Activated CD8-positive, alpha-beta memory T cell treated with anti-CD3 and anti-CD28 coated beads for 24 hours (primary cell): ENCODE measurements around the gene ARF3.
"Not testable (repeated sequence)": the region's sequence is repeated elsewhere in the genome, so short reads cannot be mapped to it uniquely, and the experiment has no call there.

Experiments
- DNase-seq: peaks from one replicate; pipeline ENCODE4 v3.0.0-alpha.2; 2020

The ARF3 gene

DNA sequence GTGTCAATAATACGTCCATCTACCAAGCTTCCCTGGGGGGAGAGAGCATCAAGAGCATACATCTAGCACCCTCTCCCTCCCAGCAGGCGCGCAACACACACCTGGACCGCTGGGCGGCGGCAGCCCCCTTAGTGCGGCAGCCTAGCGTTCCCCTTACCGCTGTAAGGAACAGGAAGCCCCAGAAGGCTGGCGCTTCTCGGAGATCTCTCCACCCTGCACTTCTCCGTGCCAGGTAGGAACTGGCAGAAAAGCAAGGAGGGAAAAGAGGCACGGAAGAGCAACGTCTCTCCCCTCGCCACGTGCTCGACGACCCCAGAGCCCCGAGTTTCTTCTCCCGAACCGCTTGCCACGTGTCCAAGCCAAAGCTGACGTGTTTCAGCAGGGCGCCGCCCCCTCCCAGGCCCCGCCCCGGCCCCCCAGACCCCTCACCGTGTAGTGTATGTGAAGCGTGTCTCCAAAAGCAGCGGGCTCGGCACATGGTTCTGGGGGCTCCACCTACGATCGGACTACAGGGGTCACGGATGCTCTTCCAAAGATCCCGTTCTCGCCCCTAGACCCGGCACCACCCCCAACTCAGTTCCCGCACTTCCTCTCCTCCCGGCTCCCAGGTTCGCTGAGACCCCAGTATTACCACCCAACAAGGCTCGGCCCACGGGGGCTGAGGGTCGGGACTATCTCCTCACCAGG, 32.5 kb downstream of the ARF3 start:
- peak; percentile 92 for DNase-seq

DNA sequence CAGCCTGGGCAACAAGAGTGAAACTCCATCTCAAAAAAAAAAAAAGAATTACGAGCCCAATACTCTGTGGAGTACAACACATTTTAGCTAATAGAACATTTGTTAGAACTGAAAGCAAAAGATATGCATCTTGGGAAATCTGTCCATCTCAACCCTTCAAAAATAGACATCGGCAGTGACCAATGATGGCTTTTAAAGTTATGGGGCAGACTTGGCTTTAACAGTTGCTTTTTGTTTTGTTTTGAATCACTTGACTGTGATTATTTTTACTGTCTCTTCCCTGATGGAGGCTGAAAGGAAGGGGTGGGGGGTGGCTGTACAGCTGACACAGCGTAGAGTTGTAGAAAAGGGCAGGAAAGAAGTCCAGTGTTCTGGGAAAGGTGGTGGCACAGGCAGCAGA, 34.2 kb downstream of the ARF3 start:
- no peak for DNase-seq

DNA sequence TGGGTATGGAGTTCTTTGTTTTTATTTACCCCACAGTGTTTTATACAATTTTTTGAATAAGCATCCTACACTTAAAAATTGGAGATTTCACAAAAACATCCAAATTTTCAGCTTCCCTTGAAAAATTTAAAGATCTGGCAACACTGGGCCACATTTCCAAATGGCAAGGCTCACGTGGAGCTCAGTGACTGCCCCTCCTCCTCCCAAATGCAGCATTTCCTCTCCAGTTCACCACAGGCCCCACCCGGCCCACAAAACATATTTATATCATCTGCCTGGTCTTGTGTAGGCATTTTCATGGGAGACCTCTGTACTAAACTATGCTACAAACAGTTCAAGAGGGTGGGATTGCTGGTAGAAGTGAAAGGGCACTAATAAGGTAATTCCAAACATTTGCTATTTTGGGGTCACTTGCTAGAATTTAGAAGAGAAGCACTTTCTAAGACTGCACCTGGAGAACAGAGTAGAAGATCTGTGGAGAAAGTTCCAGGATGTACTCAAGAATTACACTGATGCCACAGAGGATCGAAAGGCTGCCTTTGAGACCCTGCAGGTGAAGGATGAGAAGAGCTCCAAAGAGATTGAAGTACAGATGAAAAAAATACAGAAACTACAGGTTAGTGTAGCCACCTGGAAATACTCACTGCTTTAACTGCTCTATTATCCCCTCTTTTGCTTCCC, 39.3 kb downstream of the ARF3 start:
- DNase-seq = peak; percentile 68

DNA sequence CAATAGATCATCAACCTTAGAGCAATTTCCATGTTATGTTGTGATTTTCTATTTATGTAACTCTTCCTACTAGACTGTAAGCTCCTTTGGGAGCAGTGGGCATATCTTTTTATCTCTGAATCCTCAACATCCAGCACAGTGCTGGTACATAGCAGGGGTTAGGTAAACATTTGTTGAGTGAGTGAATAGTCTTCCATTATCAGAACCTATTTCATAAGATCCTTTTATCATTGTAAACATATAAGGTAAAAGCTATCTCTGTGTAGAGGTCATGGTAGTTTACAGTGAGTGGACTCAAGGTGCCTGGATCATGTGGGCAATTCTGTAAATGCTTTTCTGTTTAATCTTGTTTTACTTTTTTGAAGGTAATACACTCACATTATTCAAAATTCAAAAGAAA, 47.1 kb downstream of the ARF3 start:
- DNase-seq = no peak

DNA sequence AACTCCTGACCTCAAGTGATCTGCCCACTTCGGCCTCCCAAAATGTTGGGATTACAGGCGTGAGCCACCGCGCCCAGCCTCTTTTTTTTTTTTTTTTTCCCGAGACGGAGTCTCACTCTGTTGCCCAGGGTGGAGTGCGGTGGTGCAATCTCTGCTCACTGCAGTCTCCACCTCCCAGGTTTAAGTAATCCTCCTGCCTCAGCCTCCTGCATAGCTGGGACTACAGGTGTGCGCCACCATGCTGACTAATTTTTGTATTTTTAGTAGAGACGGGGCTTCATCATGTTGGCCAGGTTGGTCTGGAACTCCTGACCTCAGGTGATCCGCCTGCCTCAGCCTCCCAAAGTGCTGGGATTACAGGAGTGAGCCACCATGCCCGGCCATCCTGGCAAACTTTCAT, 47.6 kb downstream of the ARF3 start:
- DNase-seq = not testable (repeated sequence)

DNA sequence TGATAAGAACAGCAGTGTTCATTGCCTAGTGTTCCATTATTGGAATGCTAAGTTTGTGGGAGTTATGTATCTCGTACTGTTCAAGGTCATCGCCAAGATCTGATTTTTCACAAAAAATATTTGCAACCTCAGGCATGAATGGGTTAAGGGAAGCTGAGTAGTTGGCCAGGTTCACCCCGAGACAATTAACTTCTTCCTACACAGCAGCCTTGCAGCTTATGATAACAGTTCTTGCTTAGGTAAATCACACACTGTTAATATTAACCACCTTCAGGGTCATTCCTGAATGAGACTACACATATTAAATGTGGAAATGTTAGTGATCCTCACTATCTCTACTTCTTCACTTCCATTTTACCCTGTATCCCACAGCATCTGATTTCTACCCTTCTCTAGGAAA, 50.0 kb downstream of the ARF3 start:
- no peak for DNase-seq

DNA sequence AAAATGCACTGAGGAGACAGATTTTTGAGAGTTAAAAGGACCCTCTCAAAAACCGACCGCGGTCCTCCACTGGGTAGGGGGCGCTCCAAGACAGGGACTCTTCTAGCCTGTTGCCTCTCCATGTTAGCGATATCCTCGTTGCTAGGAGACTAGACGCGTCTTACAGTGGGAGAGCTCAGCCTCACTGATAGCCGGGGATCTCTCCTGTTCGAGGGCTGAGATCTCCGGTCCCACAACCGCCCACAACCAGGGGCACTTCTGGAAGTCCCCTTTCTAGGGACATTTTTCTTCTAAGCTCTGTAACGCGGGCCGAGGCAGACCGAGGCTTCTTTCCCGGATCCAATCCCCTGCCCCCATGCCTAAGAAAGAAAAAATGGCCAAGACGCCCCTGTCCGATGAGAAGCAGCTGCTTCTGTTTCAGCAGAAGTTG, 53.3 kb downstream of the ARF3 start:
- DNase-seq = peak; percentile 90

DNA sequence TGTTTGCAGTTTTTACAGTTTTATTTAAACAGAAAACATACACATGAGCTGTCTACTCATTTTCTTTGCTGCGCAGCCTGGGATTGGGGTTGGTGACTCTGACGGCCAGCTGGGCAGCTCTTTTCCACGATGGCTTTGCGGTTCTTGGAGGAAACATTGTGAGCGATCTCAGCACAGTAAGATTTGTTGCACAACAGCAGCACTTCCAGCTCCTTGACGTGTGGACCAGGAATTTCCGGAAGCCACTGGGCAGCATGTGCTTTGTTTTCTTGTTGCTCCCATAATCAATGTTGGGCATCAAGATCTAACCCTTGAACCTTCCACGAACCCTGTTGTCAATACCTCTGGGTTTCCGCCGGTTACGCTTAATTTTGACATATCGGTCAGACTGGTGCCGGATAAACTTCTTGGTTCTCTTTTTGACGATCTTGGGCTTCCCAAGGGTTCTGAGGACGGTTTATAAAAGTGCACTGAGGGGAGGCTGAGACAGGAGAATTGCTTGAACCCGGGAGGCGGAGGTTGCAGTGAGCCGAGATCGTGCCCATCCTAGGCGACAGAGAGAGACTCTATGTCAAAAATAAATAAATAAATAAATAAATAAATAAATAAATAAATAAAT, 53.8 kb downstream of the ARF3 start:
- no peak for DNase-seq

DNA sequence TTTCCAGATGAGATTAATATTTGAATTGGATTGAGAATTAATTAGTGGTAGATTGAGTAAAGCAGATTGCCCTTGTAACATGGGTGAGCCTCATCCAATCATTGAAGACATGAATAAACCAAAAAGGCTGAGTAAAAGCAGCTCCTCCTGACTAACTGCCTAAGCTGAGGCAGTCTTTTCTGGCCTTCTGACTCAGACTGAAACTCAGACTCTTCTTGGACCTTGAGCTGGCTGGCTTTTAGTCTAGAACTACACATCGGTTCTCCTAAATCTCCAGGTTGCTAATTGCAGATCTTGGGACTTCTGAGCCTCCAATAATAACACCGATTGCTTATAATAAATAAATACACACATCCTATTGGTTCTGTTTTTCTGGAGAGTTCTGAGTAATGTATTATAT, 56.0 kb downstream of the ARF3 start:
- no peak for DNase-seq

DNA sequence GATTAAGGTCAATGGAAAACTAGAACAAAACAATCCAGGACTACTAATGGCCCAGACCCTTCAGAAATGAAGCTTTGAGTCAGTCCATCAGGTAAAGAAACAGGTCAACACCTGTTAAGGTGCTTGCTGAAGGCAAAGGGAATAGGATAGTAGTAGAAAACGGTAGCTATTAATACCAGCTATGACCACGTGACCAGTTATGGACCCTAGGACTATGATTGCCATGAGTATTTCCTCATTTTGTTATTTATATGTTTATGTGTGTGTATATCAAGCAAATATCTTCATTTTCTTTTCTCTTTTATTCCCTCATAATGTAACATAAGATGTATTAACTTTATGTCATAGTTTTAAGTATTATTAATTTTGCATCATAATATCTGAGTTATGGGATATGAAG, 57.6 kb downstream of the ARF3 start:
- DNase-seq = no peak

DNA sequence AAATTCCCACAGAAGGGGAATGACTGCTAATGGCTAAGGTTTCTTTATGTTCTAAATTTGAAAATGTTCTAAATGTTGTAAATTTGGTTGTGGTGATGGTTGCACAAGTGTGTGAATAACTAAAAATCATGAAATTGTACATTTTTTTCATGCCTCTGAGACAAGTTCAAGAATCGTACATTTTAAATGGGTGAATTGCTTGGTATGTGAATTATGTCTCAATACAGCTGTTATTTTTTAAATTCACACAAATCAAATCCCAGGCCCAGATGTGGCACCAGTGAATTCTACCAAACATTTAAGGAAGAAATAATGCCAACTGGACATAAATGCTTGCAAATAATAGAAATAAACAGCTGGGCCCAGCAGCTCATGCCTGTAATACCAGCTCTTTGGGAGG, 63.0 kb downstream of the ARF3 start:
- no peak for DNase-seq

DNA sequence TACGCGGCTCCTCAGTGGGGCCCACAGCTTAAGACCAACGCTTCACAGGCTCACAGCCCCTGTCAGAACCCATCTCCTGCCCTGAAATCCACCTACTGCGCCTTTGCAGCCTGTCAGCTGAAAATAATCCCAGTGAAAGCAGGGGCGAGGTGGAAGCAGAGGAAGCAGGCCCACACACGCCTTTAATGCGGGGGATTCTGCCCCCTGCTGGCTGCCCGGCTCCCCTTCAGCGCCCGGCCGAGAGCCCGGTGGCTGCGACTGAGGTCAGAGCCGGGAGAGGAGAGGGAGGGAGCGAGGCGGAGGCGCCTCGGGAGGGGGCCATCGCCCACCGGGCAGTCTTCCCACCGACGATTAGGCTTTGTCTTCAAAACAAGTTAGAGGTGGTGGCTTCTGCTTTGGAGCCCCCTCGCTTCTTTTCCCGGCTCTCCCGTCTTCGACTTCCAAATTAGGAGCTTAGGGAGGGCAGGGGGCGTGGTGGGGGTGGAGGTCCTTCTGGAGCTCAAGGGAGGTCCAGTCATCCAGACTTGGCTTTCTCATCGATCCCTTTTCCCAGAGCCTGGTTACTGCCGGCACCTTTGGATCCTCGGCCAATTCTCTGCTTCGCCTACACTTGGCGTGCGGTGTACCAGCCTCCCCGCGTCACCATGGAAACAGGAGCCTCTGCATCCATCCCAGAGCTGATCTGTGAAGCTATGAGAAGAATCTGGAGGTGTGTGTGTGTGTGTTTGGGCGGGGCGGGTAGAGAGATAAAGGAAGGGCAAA, 66.4 kb downstream of the ARF3 start:
- DNase-seq = peak; percentile 89

DNA sequence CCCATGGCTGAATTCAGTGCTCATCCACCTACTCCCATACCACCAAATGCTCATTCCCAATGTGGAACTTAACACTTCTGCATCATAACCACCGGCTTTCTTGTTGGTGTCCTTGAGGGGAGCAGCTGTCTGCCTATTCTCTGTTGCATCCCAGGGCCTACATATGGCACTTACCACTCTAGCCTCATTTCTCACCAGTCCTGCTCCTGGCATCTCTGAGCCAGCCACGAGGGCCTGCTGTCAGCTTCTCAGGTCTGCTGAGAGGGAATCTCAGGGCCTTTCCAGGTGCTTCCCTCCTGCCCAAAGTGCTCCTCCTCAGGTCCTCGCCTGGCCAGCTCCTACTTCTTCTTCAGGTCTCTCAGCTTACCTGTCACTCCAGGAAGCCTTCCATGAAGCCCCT, 67.6 kb downstream of the ARF3 start:
- DNase-seq = no peak
